ENCODE data around the gene PHF12.
"Not testable (repeated sequence)": the region's sequence is repeated elsewhere in the genome, so short reads cannot be mapped to it uniquely, and the experiment has no call there.

Gene PHF12

DNA sequence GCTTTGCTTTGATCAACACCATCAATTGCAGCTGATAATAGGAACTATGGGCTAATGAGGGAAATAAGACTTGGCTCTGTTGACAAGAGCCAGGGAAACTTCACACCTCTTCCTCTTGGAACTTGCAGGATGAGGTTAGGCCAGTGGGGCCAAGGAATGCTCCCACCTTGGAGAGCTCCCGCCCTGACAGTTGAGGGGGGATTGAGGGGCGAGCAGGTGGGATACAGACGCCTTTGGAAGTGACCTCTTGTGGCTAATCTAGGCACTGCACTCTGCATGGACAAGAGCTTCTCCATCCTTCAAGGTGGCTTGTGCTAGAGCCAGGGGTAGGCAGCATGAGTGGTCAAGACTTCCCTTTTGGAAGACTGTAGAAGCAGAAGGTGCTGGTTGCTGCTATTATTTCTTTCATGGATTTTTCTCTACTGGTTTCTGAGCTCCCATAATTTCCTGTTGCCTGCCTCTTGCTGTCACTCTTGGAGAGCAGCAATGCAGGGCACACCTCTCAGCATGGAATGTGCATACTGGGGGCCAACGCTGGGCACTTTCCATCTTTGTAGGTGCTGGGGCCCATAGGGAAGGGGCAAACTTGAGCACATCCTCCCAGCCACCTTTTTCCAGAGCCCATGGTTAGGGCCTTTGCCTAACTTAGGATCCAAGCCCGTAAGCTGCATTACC is 2.3 kb upstream of the PHF12 start:
- DNase-seq: peak; percentile 31

DNA sequence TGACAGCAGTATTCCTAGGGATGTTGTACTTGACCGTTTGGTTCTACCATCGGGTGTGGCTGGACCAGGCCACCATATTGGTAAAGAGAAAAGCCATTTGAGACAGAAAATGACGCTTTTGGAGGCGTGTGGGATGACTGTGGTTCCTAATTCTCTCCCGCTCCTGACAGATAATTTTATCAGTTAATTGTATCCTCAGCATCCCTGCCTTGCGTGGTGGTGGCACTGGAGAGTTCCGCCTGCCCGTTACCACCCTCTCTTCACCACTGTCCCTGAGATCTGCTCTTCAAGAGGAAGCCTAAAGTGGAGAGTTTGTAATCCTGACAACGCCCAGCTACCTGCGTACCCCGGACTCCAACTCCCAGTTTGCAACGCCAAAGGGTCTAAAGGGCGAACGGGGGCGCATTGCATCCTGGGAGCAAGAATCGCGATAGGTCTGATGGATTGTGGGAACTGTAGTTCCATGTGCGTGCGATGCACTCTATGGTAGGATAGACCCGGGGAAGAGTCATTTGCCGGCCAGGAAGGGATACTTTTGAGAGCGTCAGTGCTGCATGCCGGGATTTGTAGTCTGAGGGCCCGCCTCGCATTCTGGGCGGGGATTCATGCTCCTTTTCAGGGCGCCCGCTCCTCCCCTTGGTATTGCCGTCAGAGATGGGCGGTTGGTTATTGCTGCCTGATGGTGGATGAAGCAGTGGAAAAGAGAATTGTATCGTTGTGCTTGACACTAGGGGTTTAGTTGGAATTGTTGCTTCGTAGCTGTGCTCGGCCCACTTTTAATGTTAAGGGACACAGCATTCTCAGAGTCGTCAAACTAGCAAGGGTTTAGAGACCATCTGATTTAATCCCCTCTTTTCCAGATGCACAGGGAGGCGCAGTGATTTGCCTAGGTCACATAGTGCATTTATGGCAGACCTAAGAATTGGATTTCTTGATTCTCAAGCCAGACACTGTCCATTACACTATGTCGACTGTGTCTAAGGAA is 965 bp upstream of the PHF12 start:
- DNase-seq: peak; percentile 97

DNA sequence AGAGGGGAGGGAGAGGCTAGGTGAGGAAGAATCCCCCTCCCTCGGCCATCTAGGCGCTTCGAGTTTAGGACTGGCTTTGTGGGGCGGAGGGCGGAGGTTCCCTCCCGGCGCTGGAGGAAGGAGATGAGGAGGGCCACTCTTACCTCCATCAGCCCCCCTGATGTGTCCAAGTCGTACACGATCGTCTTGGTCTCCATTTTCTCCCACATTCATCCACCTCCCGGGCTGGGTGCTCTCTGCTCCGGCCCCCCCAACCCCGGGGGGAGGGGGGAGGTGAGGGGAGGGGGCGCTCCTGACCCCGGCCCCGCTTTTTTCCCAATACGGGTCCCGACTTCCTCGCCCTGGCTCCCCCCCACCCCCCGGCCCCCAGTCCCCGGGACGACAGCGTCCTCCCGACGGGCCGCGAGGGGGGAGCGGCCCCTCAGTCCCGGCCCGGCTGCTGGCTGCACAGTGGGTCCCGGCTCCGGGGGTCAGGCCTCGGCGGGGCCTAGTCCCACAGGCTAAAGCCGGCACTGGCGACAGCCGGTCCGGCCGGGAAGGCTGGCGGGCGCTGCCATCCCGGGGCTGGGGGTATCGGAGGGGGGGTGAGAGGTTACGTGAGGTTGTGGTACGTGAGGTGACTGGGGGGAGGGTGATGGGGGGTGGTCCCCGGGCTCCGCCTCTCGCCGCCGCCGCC is 428 bp downstream of the PHF12 start:
- DNase-seq: no peak

DNA sequence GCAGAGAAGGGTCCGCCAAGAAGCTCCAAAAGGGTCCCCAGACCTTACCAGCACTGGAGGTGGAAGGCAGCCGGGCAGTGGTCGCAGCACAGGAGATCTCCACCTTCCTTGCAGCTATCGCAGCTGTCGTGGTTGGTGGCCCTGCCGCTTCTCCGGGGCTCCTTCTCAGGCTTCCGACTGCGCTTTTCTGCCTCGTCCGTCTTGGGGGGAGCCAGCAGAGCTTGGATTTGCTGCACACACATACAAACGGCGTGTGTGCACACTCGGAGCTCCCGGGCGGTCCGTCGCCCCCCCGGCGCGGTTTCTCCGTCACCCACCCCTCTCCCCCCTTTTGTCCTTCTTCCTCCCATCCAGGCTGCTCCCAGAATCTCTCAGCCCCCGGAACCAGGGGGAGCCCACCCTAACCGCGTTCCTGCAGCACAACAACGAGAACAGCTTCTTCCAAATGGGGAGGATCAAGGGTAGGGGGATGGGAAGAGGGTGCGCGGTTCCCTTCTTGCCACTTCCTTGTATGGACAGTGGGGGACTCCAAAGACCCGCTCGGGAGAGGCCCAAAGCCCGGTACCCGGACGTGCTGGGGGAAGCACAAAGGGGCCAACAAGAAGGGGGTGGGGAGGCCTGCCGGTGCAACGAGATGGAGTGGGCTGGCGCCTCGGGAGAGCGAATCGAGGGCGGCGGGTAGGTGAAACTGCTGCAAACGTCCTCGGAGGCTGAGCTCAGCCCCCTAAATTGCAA is 1.1 kb downstream of the PHF12 start:
- no peak for DNase-seq

DNA sequence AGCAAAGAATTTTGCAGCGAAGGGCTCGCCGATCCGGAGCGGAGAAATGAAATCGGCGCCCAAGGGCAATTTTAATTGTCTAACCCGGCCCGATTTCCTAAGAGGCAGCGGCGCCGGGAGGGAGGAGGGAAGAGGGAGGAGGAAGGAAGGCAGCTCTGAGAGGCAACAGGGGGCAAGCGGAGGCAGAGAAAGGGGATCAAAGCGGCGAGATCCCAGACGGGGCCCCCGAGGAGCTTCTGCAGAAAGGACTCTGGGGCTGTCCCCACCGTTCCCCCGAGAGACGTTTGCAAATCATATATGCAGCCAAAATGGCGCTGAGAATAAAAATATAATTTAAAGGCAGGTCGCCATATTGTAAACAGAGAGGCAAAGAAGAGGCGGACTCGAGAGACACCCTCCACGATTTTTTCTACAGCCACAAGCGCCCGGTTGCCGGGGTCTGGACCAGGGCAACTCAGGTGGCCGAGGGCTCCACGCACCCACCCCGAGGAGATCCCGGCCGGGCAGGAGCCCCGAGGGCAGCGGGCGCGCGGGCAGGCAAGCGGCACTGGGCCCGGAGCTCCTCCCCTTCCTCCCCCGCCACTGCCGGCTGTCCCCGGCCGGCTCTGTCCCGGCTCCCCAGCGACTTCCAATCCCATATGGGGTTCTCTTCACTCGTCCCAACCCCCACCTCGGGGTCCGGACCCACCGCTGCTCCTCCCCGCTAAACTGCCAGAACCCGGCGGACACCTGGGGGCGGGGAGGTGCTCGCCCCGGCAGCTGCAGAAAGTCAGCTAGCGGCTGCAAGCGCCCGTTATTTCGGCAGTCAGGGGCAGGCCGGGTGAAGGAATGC is 1.9 kb downstream of the PHF12 start:
- DNase-seq: peak; percentile 45

DNA sequence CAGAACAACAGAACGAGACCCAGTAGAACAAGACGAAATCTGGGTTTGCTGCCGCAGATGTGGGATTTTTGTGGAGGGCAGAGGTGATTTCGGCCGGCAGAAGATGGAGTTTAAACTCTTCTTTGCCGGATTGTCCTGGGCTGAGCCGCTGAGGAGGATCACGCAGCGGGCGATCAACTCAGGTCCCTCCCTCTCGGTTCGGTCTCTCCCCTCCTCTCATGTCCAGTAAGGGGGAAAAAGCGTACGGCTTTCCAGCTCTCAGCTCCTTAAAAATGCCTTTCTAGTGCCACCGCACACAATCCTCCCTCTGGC is 2.5 kb downstream of the PHF12 start:
- DNase-seq: no peak

DNA sequence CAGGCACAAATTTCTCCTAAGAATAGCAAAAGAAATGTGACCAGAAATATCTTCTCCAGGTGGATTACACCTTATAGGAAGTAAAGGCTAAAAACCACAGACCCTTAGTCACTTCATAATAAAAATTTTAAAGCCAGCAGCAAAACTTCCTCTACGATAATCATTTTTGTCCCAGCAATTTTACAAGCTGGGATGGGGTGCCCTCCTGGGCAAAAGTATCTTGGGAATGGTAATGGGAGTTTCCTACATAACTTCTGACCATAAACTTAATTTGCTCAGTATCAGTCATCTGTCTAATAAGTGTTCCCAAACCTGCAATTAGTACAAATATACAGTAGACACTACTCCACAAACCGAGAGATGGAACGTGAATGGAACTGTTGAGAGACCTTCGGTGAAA is 3.0 kb downstream of the PHF12 start:
- DNase-seq: no peak

GRCh38 chr17:28947639-28948038 is 3.7 kb downstream of the PHF12 start:
- no peak for DNase-seq

DNA sequence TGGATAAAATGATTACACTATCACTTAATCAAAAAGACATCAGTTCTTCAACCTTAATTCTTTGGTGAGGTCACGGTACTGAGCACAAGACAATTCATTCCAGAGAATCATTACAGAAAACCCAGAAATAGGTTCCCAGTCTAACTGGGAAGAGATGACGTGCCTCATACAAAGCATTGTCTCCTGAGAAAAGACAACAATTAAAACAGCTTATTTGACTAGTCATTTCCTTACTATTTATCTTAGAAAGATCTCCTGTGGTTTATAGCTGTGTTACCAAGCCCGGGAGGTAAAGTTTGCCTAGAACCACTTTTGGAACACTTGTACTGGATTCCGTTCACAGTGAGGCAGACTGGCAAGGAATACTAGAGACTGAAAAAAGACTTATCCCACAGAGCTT is 5.1 kb downstream of the PHF12 start:
- DNase-seq: no peak

- DNase-seq: no peak
Observed at GRCh38 chr17:28944862-28945741, 6.2 kb downstream of the PHF12 start.

- no peak for DNase-seq
Observed at GRCh38 chr17:28944343-28944742, 7.0 kb downstream of the PHF12 start.

DNA sequence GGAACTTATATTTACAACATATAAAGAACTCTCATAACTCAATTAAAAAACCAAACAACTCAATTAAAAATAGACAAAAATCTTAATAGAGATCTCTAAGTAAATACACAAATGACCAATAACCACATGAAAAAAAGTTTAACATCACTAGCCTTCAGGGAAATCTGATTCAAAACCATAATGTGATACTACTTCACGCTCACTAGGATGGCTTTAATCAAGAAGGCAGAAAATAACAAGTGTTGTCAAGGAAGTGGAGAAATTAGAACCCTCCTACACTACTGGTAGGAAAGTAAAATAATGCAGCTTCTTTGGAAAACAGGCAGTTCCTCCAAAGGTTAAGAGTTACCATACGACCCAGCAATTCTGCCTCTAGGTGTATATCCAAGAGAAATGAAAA is 8.4 kb downstream of the PHF12 start:
- DNase-seq: no peak

DNA sequence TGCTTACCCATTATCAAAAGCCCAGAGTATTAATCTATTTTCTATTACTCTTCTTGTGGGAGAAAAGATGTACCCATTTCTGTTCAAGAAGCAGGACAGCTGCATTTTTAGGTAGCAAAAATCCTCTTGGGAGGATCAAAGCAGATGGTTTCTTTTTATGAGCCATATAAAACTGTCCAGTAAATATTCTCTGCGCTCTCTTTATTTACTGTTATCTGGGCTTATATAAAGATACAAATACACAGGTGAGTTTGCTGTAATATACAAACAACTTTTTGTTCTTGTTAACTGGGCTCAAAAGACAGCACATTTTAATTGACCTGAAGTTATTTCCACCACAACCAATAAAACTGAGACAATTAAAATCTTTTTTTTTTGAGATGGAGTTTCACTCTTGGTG is 10.1 kb downstream of the PHF12 start:
- DNase-seq: no peak

GRCh38 chr17:28940675-28941074 is 10.6 kb downstream of the PHF12 start:
- no peak for DNase-seq

DNA sequence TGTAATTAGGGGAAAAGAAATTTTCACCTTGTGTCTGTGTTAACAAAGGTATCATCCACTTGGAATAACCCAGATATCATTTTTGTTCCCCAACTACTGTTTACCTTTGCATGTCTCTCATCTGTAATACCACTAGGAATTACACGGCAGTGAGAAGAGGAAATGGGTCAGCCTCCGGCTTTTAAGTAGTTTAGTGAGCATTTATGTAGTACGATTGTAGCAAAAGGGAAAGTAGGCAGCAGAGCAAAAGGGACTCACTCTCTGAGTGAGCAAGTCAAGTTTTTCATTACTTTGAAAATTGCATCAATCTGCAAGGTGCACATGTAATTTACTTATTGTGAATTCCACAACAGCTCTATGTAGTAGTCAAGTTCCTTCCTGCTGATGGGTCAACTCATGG is 11.2 kb downstream of the PHF12 start:
- DNase-seq: no peak

DNA sequence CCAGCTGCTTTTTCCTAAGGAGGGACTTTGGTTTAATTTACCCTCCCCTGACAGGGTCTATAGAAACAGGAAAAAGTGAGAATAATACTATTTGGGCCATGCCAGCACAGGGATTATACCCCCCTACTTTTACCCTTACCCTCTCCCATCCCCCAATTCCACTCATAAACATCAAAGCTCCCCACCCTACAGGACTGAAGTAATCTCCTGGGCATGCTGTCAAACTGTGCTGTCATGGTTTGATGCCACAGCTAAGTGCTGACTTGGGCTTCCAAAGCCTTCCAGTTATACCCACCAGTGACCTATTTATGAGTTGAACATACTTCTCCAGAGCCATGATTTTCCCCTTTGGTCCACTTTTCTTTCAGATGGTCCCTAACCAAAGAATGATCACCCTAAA is 12.8 kb downstream of the PHF12 start:
- DNase-seq: no peak

DNA sequence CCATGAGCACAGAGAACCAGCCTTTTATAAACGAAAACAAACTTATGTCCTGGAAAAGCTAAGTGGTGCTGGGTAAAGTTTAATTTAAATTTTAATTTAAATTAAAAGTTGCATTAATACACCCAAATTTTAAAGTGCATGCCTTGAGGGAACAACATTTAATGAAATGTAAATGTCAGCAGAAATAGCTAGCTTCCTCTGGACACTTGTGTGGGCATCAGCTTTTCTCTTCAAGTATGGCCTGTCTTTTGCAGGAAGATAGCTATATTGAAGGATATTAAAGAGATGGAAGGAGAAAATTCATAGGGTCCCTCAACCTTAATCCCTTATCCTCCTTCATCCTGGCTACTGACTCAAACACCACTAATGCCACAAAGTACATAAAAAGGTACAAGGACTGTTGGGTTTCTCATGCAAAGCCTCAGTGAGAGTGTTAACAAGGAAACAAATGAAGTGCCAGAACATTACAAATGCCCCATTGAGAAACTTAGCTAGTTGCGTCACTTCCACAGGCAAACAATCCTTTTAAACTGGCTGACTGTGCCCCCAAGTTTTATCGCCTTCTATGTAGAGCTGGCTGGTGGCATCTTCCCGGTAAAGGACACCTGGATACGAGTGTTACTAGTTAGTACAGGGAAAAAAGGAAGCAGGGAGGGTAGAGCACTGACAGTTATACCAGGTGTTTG is 14.1 kb downstream of the PHF12 start:
- no peak for DNase-seq

DNA sequence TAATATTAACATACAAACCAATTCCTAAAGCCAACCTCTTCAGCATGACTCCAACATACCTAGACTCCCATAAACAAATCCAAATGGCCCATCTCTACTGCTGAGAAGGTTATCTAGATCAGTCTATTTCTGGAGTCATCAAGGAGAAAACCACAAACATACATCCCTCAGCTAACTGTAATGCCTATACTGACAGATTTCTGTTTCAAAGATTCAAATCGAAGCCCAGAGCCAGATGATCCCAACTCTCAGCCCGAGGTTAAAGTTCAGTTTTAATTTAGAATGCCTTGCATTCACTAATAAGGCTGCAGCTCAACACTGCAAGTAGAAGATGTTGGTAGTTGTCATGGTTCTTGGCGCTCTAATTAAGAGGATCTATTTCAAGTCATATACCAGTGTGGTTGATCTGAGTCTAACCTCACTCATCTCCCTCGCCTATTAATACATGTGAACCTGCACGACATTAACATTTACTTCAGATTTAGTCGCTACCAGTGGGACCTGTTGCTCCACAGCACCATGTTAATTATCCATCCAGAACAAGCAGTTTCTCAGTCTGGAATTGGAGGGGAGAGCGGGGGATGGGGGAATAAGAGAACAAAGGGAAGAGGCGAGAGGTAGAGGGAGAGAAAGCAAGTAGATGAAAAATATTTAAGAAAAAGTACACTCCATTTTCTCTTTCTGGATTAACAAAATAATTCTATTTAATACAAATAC is 15.4 kb downstream of the PHF12 start:
- no peak for DNase-seq

- not testable (repeated sequence) for DNase-seq
Observed at GRCh38 chr17:28934508-28934907, 16.8 kb downstream of the PHF12 start.

GRCh38 chr17:28929787-28930186 is 21.5 kb downstream of the PHF12 start:
- no peak for DNase-seq
